Uterus (tissue), 4 donors: Measurements from ENCODE around the gene RIC1. TPM values are rescaled to one million over a fixed set of nuclear protein-coding genes. Genes with fewer than 3 reads are reported as not detected.

ENCODE experiments used
- DNase-seq, 2 donors: peaks; one replicate each; pipeline ENCODE4 v3.0.0-alpha.2; 2019 to 2020
- H3K27ac ChIP-seq, 2 donors: fragments of 200-600 bp; sonication (generic); 1 replicate in 1 of 2; 2 replicates in 1 of 2; pipeline ENCODE4 v1.5.1; 2016 to 2018
- H3K27me3 ChIP-seq, 2 donors: fragments of 200-600 bp; sonication (generic); one replicate each; pipeline ENCODE4 v1.5.1; 2018 to 2019; ENCODE audit warnings: control low read depth in 1 of 2
- H3K36me3 ChIP-seq, 2 donors: fragments of 200-600 bp; sonication (generic); one replicate each; pipeline ENCODE4 v1.5.1; 2019; ENCODE audit warnings: control low read depth in 1 of 2
- H3K4me1 ChIP-seq, 2 donors: fragments of 200-600 bp; sonication (generic); one replicate each; pipeline ENCODE4 v1.5.1; 2018 to 2019; ENCODE audit warnings: control low read depth in 1 of 2
- H3K4me3 ChIP-seq, 2 donors: fragments of 200-600 bp; sonication (generic); 1 replicate in 1 of 2; 2 replicates in 1 of 2; pipeline ENCODE4 v1.5.1; 2018 to 2019; ENCODE audit warnings: mild to moderate bottlenecking in 1 of 2
- H3K9me3 ChIP-seq, 2 donors: fragments of 200-600 bp; sonication (generic); one replicate each; pipeline ENCODE4 v1.5.1; 2019; ENCODE audit warnings: control low read depth in 1 of 2
- POLR2A ChIP-seq, 2 donors: fragments of 450-650 bp; IDR thresholded peaks; one replicate each; pipeline ENCODE4 v1.6.1; 2016; ENCODE audit warnings: antibody characterized with exemption in 2 of 2, mild to moderate bottlenecking in 1 of 2, moderate library complexity in 1 of 2
- intact Hi-C: fragments of 100-400 bp; cut with DNase I; formaldehyde crosslinking; loops from one replicate; pipeline ENCODE4 v1.15.1; 2023; ENCODE audit warnings: low total_unique reads
- total RNA-seq, 4 donors: library from RNA; depleted of rRNA in 3 of 4; stranded (reverse); fragments of >200 nt in 3 of 4; gene quantifications; one replicate each; pipeline versions ENCODE4 v1.1.0 to v1.2.4, GENCODE V29; 2014 to 2023
- TF ChIP-seq, protein P1 (sequence below), 4 experiments: fragments of 200-600 bp in 2 of 4; fragments of 450-650 bp in 2 of 4; sonication (generic) in 2 of 4; IDR thresholded peaks; one replicate each; pipeline ENCODE4 v1.5.1; 2016 to 2019; ENCODE audit warnings: antibody characterized with exemption in 4 of 4, mild to moderate bottlenecking in 2 of 4, moderate library complexity in 1 of 4
- donor health status: DM: yes; HTN: yes; CAD: no.

Gene RIC1
- total RNA-seq, 4 donors from 2014 or later, result 24.1 to 106 (median 52.5) TPM

DNA sequence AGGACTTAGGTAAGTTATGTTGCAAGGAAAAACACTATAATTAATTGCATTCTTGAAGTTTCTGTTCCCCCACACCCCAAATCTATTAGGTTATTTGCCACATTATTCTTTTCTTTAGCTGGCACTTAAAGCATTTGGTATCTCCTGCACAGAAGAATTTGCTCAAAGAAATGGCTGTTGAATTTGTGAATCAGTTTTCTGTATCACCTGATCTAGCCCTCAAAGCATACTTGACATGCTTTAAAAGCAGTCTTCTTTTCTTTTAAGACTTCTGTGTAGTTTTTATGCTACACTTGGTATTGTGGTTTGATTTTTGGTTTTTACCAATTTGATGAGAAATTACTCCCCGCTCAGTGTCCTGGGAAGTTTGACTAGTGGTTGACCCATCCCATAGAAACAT, 69.1 kb downstream of the RIC1 start:
- Histone ChIP-seq H3K9me3 (no peaks in the 10 kb centered on the region), H3K27ac (no peak overlapping the region), H3K4me3 (no peak overlapping the region), H3K36me3 (no peaks in the 10 kb centered on the region), H3K27me3 (no peaks in the 10 kb centered on the region), H3K4me1 (no peaks in the 10 kb centered on the region)
- intact Hi-C loops, result no loop called here
- DNase-seq, result no peak
- TF ChIP-seq POLR2A (IDR thresholded peaks at IDR 0.05), result no peak
- TF ChIP-seq, protein P1, sequence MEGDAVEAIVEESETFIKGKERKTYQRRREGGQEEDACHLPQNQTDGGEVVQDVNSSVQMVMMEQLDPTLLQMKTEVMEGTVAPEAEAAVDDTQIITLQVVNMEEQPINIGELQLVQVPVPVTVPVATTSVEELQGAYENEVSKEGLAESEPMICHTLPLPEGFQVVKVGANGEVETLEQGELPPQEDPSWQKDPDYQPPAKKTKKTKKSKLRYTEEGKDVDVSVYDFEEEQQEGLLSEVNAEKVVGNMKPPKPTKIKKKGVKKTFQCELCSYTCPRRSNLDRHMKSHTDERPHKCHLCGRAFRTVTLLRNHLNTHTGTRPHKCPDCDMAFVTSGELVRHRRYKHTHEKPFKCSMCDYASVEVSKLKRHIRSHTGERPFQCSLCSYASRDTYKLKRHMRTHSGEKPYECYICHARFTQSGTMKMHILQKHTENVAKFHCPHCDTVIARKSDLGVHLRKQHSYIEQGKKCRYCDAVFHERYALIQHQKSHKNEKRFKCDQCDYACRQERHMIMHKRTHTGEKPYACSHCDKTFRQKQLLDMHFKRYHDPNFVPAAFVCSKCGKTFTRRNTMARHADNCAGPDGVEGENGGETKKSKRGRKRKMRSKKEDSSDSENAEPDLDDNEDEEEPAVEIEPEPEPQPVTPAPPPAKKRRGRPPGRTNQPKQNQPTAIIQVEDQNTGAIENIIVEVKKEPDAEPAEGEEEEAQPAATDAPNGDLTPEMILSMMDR (IDR thresholded peaks at IDR 0.05), result no peak

- Histone ChIP-seq H3K27ac (no peak overlapping the region), H3K4me1 (no peaks in the 10 kb centered on the region), H3K36me3 (no peaks in the 10 kb centered on the region), H3K9me3 (no peaks in the 10 kb centered on the region), H3K4me3 (no peak overlapping the region), H3K27me3 (no peaks in the 10 kb centered on the region)
- intact Hi-C loops, result no loop called here
- DNase-seq, result no peak
- TF ChIP-seq, protein P1 (IDR thresholded peaks at IDR 0.05), result no peak
- TF ChIP-seq POLR2A (IDR thresholded peaks at IDR 0.05), result no peak
Measured at GRCh38 chr9:5698810-5699556, 70.1 kb downstream of the RIC1 start.

DNA sequence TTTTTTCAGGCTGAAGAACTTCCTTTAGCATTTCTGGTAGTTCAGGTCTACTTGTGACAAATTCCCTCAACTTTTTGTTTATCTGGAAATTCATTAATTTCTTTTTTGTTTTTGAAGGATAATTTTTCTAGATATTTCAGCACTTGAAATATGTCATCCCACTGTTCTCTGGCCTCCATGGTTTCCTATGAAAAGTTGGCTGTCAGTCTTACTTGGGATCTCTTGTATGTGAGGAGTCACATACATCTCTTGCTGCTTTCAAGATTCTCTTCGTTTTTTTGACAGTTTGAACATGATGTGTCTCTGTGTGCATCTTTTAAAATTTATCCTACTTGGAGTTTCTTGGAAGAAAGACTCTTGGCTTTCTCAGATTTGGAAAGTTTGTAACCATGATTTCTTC, 79.5 kb downstream of the RIC1 start:
- H3K9me3 ChIP-seq, result peaks cover 0 to 14% of the 10 kb centered on the region in 2 donors
- intact Hi-C loops, result no loop called here
- H3K4me1 ChIP-seq, result no peaks in the 10 kb centered on the region
- H3K27me3 ChIP-seq, result no peaks in the 10 kb centered on the region
- H3K27ac ChIP-seq, result no peak overlapping the region
- no peaks in the 10 kb centered on the region for H3K36me3 ChIP-seq
- TF ChIP-seq, protein P1 (IDR thresholded peaks at IDR 0.05), result no peak
- TF ChIP-seq POLR2A (IDR thresholded peaks at IDR 0.05), result no peak
- H3K4me3 ChIP-seq, result no peak overlapping the region
- no peak for DNase-seq

DNA sequence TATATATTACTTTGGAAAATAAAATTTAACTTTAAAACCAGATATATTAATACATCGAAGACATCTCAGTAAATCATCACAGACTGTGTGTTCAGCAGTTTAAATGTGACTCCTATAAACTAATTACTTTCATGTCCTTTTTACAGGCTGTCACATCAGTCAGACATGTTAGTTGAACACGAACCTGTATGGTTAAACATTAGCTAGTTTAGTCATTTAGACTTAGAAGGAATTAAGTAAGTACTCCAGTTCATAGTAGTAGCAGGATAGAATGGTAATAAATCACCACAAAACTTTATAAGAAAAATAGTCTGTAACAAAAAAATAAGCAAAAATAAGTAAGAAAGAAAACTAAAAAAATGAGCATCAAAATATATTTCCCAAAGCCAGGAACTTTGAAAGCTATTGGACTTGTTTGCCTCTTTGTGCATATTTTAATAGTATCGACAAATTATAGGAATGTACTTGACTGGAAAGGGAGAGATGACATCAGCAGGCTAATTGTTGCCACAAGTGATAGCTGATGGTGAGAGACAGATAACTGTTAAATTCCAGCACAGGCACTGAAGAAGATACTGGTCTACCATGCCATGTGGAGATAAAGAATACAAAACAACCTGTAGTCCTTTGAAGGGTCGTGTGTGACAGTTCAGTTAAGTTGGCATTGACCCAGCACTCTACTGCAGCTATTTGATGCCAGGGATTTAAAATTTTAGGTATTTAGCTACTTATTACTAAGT, 83.9 kb downstream of the RIC1 start:
- TF ChIP-seq, protein P1 (IDR thresholded peaks at IDR 0.05), result no peak
- no peak for TF ChIP-seq POLR2A (IDR thresholded peaks at IDR 0.05)
- no peak overlapping the region for H3K27ac ChIP-seq
- intact Hi-C loops, result no loop called here

More for the DNA sequence above, 83.9 kb downstream of the RIC1 start:
- Histone ChIP-seq H3K36me3 (no peaks in the 10 kb centered on the region), H3K9me3 (peaks cover 0 to 14% of the 10 kb centered on the region in 2 donors), H3K4me3 (no peak overlapping the region), H3K27me3 (no peaks in the 10 kb centered on the region), H3K4me1 (no peaks in the 10 kb centered on the region)
- no peak for DNase-seq
